Measurements from ENCODE around the gene CHST15.

- TF ChIP-seq CEBPB (IDR thresholded peaks at IDR 0.05; ENCODE audit: low read depth, low read length) (no peak), CTCF (IDR thresholded peaks at IDR 0.05; ENCODE audit: control extremely low read depth in 1 of 3, insufficient read depth in 1 of 3, low read depth in 1 of 3, low read length in 3 of 3) (no peak), EZH2 (IDR thresholded peaks at IDR 0.05; ENCODE audit: low read depth, low read length, severe bottlenecking) (no peak), ZNF274 (IDR thresholded peaks at IDR 0.05; ENCODE audit: borderline replicate concordance, extremely low read depth, low read length) (no peak), FOSL1 (IDR thresholded peaks at IDR 0.05; ENCODE audit: insufficient read depth, low read depth, low read length) (no peak), BCL11A (IDR thresholded peaks at IDR 0.05; ENCODE audit: low read depth in 2 of 2, low read length in 2 of 2) (no peak), POLR2A (IDR thresholded peaks at IDR 0.05; ENCODE audit: control extremely low read depth in 1 of 2, low read depth in 2 of 2, low read length in 2 of 2) (no peak)
Measured at GRCh38 chr10:124010024-124010423, 83.4 kb downstream of the CHST15 start.
